GM23248 (cell line): ENCODE results near the gene MT1A. TPM values are rescaled to one million over a fixed set of nuclear protein-coding genes. Genes with fewer than 3 reads are reported as not detected.

Experiments used
- DNase-seq: peaks from one replicate; pipeline ENCODE4 v3.0.0-alpha.2; 2015
- H2AFZ ChIP-seq: fragments of 200-600 bp; sonication (generic); 2 replicates; pipeline ENCODE4 v1.6.1; 2016; ENCODE audit warnings: antibody characterized with exemption
- H3F3A ChIP-seq: fragments of 200-600 bp; sonication (generic); 2 replicates; pipeline ENCODE4 v1.6.1; 2016; ENCODE audit warnings: mild to moderate bottlenecking, antibody characterized with exemption, mixed run types; ENCODE audit not compliant: insufficient read depth
- H3K27ac ChIP-seq: fragments of 200-600 bp; sonication (generic); 2 replicates; pipeline ENCODE4 v1.5.1; 2016; ENCODE audit warnings: mild to moderate bottlenecking
- H3K27me3 ChIP-seq: fragments of 200-600 bp; sonication (generic); replicated peaks from 2 replicates; pipeline ENCODE4 v1.6.1; 2016; ENCODE audit warnings: mild to moderate bottlenecking; ENCODE audit not compliant: insufficient read depth
- H3K36me3 ChIP-seq: fragments of 200-600 bp; sonication (generic); 2 replicates; pipeline ENCODE4 v1.6.1; 2016; ENCODE audit warnings: low read depth, mild to moderate bottlenecking
- H3K4me1 ChIP-seq: fragments of 200-600 bp; sonication (generic); 2 replicates; pipeline ENCODE4 v1.6.1; 2016; ENCODE audit warnings: mild to moderate bottlenecking; ENCODE audit not compliant: insufficient read depth
- H3K4me2 ChIP-seq: fragments of 200-600 bp; sonication (generic); one replicate; pipeline ENCODE4 v1.6.1; 2016; ENCODE audit warnings: mild to moderate bottlenecking; ENCODE audit not compliant: unreplicated experiment
- H3K4me3 ChIP-seq: fragments of 200-600 bp; sonication (generic); 2 replicates; pipeline ENCODE4 v1.5.1; 2016; ENCODE audit warnings: mild to moderate bottlenecking
- H3K79me2 ChIP-seq: fragments of 200-600 bp; sonication (generic); 2 replicates; pipeline ENCODE4 v1.6.1; 2016; ENCODE audit warnings: mild to moderate bottlenecking; ENCODE audit not compliant: insufficient read depth
- H3K9ac ChIP-seq: fragments of 200-600 bp; sonication (generic); 2 replicates; pipeline ENCODE4 v1.6.1; 2016; ENCODE audit warnings: mild to moderate bottlenecking
- H3K9me2 ChIP-seq: fragments of 200-600 bp; sonication (generic); 2 replicates; pipeline ENCODE4 v1.6.1; 2016; ENCODE audit warnings: mixed run types, mild to moderate bottlenecking, moderate library complexity; ENCODE audit not compliant: insufficient read depth
- H3K9me3 ChIP-seq: fragments of 200-600 bp; sonication (generic); one replicate; pipeline ENCODE4 v1.6.1; 2017; ENCODE audit warnings: low read depth
- H4K20me1 ChIP-seq: fragments of 200-600 bp; sonication (generic); 2 replicates; pipeline ENCODE4 v1.6.0; 2016; ENCODE audit not compliant: insufficient read depth
- EZH2 ChIP-seq: fragments of 200-600 bp; sonication (generic); IDR thresholded peaks from 2 replicates; pipeline ENCODE4 v1.6.1; 2018; ENCODE audit warnings: antibody characterized with exemption, mild to moderate bottlenecking; ENCODE audit not compliant: insufficient read depth, poor library complexity, severe bottlenecking
- EZH2phosphoT487 ChIP-seq: fragments of 200-600 bp; sonication (generic); IDR thresholded peaks from 2 replicates; pipeline ENCODE4 v1.6.1; 2018; ENCODE audit warnings: antibody characterized with exemption, moderate library complexity, mild to moderate bottlenecking, low read depth; ENCODE audit not compliant: insufficient read depth
- WGBS, 2 experiments: methylation state at CpG; one replicate each; pipeline ENCODE4 v1.1.6; 2015 to 2017; ENCODE audit warnings: low lambda C conversion rate in 2 of 2, low coverage in 1 of 2; ENCODE audit errors: missing lambda C conversion rate in 2 of 2; 5-methylcytosine and 5-hydroxymethylcytosine counted together
- in situ Hi-C: fragments of 300-500 bp; cut with MboI; formaldehyde crosslinking; loops from 2 replicates; pipeline ENCODE4 v1.15.0; 2020
- polyA plus RNA-seq: library from polyadenylated mRNA; unstranded; fragments of >200 nt; fragmentation: Nextera tagmentation; extraction: Ambion mirVana; gene quantifications from 2 replicates; pipeline ENCODE4 v1.2.1, GENCODE V29; 2016
- total RNA-seq: library from RNA; depleted of rRNA; stranded (reverse); fragments of >200 nt; shearing (Covaris generic); gene quantifications from 2 replicates; pipeline ENCODE4 v1.2.3, GENCODE V29; 2014

MT1A gene
- total and polyA plus RNA-seq, 2 experiments from 2014 or later: 2.3 TPM; not detected in 1

DNA sequence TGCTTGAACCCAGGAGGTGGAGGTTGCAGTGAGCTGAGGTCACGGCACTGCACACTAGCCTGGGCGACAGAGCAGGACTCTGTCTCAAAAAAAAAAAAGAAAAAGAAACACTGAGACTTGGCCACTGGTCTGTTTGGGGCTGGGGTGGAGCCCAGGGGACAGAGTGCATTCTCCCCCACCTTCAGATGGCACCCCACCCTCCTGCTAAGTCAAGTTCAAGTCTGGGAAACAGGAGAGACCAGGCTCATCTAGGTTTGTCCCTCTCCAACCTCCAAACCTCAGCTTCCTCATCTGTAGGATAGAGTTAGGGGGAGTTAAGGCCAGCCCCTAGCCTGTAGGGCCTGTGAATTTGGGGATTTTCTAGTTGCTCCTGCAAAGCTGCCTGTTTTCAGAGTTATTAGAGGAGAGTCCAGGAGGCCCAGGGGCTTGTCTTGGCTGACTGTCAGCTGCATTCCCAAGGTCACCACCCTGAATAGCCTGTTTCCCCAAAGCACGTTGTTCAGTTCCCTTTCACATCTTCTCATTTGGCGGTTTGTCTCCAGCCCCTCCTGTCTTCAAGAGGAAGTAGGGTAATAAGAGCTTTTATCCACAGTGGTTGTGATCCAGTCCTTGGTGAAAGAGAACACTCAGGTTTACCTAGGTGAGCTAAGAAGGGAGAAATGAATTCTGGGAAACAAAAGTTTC lies 46.9 kb upstream of the MT1A start:
- Histone ChIP-seq H3K79me2 (no peaks in the 10 kb centered on the region), H3K27ac (no peak overlapping the region), H3K4me1 (no peaks in the 10 kb centered on the region), H3K9ac (no peak overlapping the region), H3K27me3 (peaks cover 33% of the 10 kb centered on the region), H2AFZ (no peak overlapping the region), H3F3A (no peaks in the 10 kb centered on the region), H3K4me3 (no peak overlapping the region), H3K9me3 (no peaks in the 10 kb centered on the region), H3K36me3 (no peaks in the 10 kb centered on the region), H4K20me1 (no peaks in the 10 kb centered on the region), H3K9me2 (no peaks in the 10 kb centered on the region), H3K4me2 (no peak overlapping the region)
- in situ Hi-C loops: no loop called here
- 58 to 62% methylated on average over 4 of the region's 4 CpGs for WGBS, 2 experiments
- no peak for DNase-seq
- TF ChIP-seq EZH2: no peak
- no peak for TF ChIP-seq EZH2phosphoT487

DNA sequence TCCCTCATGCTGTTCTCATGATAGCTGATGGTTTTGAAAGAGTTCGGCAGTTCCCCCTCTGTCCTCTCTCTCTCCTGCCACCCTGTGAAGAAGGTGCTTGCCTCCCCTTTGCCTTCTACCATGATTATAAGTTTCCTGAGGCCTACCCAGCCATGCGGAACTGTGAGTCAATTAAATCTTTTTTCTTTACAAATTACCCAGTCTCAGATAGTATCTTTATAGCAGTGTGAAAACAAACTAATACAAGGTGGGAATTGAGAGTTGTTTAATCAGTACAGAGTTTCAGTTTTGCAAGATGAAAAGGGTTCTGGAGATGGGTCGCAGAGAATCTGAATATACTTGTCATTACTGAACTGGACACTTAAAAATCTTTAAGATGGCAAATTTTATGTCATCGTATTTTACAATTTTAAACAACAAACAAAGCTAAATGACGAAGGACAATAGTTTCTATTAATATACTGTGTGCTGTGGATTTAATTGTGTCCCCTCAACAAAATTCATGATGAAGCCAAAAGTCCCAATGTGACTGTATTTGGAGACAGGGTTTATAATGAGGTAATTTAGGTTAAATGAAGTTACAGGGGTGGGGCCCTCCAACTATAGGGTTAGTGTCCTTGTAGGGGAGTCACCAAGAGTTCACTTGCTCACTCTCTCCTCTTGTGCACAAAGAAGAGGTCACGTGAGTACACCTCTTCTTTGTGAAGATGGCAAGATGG lies 44.7 kb upstream of the MT1A start:
- Histone ChIP-seq H3F3A (no peaks in the 10 kb centered on the region), H3K9me2 (no peaks in the 10 kb centered on the region), H3K79me2 (no peaks in the 10 kb centered on the region), H3K36me3 (no peaks in the 10 kb centered on the region), H3K4me3 (no peak overlapping the region), H2AFZ (no peak overlapping the region), H3K9ac (no peak overlapping the region), H3K27me3 (peaks cover 23% of the 10 kb centered on the region), H3K4me1 (no peaks in the 10 kb centered on the region), H3K4me2 (no peak overlapping the region), H3K9me3 (no peaks in the 10 kb centered on the region), H4K20me1 (no peaks in the 10 kb centered on the region), H3K27ac (no peak overlapping the region)
- 77 to 86% methylated on average over 6 of the region's 6 CpGs for WGBS, 2 experiments
- TF ChIP-seq EZH2phosphoT487: no peak
- no peak for TF ChIP-seq EZH2
- in situ Hi-C loops: no loop called here
- DNase-seq: no peak

DNA sequence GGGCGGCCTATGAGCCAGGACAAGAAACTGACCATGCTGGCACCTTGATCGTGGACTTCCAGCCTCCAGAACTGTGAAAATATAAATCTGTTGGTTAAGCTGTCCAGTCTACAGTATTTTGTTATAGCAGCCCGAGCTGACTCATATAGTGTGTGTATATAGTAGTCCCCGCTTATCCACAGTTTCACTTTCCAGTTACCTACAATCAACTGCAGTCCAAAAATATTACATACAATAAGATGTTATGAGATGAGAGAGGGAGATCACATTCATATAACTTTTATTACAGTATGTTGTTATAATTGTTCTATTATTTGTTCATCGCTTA lies 44.2 kb upstream of the MT1A start:
- TF ChIP-seq EZH2 (no peak), EZH2phosphoT487 (no peak)

DNA sequence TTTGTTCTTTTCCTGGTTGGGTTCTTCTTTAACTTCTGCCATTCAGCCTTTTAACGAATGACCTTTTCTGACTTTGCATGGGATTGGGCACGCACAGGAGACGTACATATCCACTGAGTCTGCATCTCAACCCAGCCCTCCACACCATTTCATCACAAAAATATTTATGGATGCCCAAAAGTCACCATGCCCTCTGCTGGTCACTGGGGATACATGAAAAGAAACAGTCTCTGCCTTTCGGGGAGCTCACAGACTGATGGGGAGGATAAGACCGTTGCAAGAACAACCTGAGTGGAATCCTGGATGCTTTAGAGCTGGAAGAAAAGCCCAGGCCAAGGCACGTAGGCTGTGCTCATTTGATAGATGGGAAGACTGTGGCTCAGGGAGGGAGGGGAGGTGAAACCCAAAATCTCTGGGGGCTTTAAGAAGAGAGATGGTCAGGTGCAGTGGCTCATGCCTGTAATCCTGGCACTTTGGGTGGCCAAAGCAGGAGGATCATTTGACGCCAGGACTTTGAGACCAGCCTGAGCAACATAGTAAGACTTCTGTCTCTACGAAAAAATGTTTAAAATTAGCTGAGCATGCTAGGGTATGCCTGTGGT lies 38.0 kb upstream of the MT1A start:
- H3K27ac ChIP-seq: no peak overlapping the region
- no peaks in the 10 kb centered on the region for H4K20me1 ChIP-seq
- H3K9me3 ChIP-seq: no peaks in the 10 kb centered on the region
- H3K79me2 ChIP-seq: no peaks in the 10 kb centered on the region
- H2AFZ ChIP-seq: peak overlapping the region; percentile 78
- 24 to 28% methylated on average over 8 of the region's 8 CpGs for WGBS, 2 experiments
- H3K27me3 ChIP-seq: 0 out of 2 replicates have a peak, but pooled peaks cover 3% of the 10 kb centered on the region
- peak; percentile 83 for DNase-seq
- in situ Hi-C loops: no loop called here
- peaks cover 4% of the 10 kb centered on the region for H3K4me1 ChIP-seq
- TF ChIP-seq EZH2phosphoT487 (no peak), EZH2 (no peak)
- H3K9ac ChIP-seq: no peak overlapping the region
- peak overlapping the region; percentile 68 for H3K4me2 ChIP-seq
- peaks cover 6% of the 10 kb centered on the region for H3F3A ChIP-seq
- H3K36me3 ChIP-seq: no peaks in the 10 kb centered on the region
- no peaks in the 10 kb centered on the region for H3K9me2 ChIP-seq
- peak overlapping the region; percentile 33; the same call in 1 of the 2 replicates for H3K4me3 ChIP-seq

More for the DNA sequence above, 44.2 kb upstream of the MT1A start:
- in situ Hi-C loops: no loop called here
- no peak overlapping the region for H3K9ac ChIP-seq
- WGBS, 2 experiments: 83 to 84% methylated on average over 5 of the region's 5 CpGs
- no peaks in the 10 kb centered on the region for H3F3A ChIP-seq
- no peak overlapping the region for H3K4me3 ChIP-seq
- DNase-seq: no peak
- H3K36me3 ChIP-seq: no peaks in the 10 kb centered on the region
- H2AFZ ChIP-seq: no peak overlapping the region
- no peaks in the 10 kb centered on the region for H3K9me3 ChIP-seq
- no peak overlapping the region for H3K27ac ChIP-seq
- H3K27me3 ChIP-seq: peaks cover 19% of the 10 kb centered on the region; the same call in 1 of the 2 replicates
- no peaks in the 10 kb centered on the region for H3K79me2 ChIP-seq
- H3K4me2 ChIP-seq: no peak overlapping the region
- H3K4me1 ChIP-seq: no peaks in the 10 kb centered on the region
- no peaks in the 10 kb centered on the region for H4K20me1 ChIP-seq
- H3K9me2 ChIP-seq: no peaks in the 10 kb centered on the region
